BE2C (cell line): Measurements from ENCODE around the gene DNMT1.
"Not testable (repeated sequence)": the region's sequence is repeated elsewhere in the genome, so short reads cannot be mapped to it uniquely, and the experiment has no call there.

ENCODE experiments used
- DNase-seq: peaks from one replicate; pipeline ENCODE4 v3.0.0-alpha.2; 2020
- H3K27me3 ChIP-seq: fragments of 250-450 bp; sonication (Bioruptor Pico); 2 replicates; pipeline ENCODE4 v1.5.1; 2020; ENCODE audit warnings: mild to moderate bottlenecking
- H3K36me3 ChIP-seq: fragments of 250-450 bp; sonication (Bioruptor Pico); 2 replicates; pipeline ENCODE4 v1.5.1; 2020; ENCODE audit warnings: mild to moderate bottlenecking
- H3K4me1 ChIP-seq: fragments of 250-450 bp; sonication (Bioruptor Pico); 2 replicates; pipeline ENCODE4 v1.5.1; 2020
- H3K4me3 ChIP-seq: 2 replicates; pipeline ENCODE4 v1.5.1; 2011; ENCODE audit warnings: low read depth, low read length
- H3K9me3 ChIP-seq: fragments of 250-450 bp; sonication (Bioruptor Pico); 2 replicates; pipeline ENCODE4 v1.5.1; 2020
- TF ChIP-seq, protein P1 (sequence below): IDR thresholded peaks from 2 replicates; pipeline ENCODE4 v1.5.1; 2012; ENCODE audit warnings: mild to moderate bottlenecking, low read depth, low read length

DNMT1 gene

DNA sequence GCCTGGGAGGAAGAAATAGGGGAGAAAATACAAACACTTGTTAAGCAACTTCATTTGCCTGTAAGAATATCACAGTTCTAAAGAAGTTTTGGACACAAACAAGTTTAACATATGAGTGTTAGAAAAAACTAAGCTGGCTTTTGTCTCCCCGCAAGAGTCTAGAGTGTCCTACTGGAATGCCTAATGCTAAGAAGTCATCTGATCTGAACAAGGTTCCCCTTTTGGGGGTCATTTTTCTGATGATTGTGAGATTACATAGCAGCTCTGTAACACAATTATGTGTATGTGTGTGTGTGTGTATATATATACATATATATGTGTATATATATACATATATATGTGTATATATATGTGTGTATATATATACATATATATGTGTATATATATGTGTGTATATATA lies 12.7 kb downstream of the DNMT1 start:
- TF ChIP-seq, protein P1, sequence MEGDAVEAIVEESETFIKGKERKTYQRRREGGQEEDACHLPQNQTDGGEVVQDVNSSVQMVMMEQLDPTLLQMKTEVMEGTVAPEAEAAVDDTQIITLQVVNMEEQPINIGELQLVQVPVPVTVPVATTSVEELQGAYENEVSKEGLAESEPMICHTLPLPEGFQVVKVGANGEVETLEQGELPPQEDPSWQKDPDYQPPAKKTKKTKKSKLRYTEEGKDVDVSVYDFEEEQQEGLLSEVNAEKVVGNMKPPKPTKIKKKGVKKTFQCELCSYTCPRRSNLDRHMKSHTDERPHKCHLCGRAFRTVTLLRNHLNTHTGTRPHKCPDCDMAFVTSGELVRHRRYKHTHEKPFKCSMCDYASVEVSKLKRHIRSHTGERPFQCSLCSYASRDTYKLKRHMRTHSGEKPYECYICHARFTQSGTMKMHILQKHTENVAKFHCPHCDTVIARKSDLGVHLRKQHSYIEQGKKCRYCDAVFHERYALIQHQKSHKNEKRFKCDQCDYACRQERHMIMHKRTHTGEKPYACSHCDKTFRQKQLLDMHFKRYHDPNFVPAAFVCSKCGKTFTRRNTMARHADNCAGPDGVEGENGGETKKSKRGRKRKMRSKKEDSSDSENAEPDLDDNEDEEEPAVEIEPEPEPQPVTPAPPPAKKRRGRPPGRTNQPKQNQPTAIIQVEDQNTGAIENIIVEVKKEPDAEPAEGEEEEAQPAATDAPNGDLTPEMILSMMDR = no peak
- no peak for DNase-seq
- peaks cover 85% of the 10 kb centered on the region for H3K36me3 ChIP-seq

DNA sequence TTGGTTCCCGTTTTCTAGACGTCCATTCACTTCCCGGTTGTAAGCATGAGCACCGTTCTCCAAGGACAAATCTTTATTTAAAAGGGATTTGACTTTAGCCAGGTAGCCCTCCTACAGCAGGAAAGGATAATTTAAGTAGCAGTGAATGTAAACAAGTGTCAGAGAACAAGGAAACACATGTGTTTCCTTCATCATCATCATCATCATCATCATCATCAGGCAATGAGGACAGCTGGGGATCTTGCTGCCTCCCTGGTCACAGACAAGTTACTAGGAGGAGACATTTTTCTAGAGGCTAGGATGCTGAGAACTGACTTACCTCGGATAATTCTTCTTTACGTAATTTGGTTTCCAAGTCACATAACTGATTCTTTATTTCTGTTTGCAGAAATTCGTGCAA lies 14.3 kb downstream of the DNMT1 start:
- H3K9me3 ChIP-seq = no peaks in the 10 kb centered on the region
- TF ChIP-seq, protein P1 = no peak
- peaks cover 86% of the 10 kb centered on the region for H3K36me3 ChIP-seq

More for the DNA sequence above, 12.7 kb downstream of the DNMT1 start:
- Histone ChIP-seq H3K4me1 (no peaks in the 10 kb centered on the region), H3K4me3 (no peak overlapping the region), H3K9me3 (no peaks in the 10 kb centered on the region), H3K27me3 (no peaks in the 10 kb centered on the region)

DNA sequence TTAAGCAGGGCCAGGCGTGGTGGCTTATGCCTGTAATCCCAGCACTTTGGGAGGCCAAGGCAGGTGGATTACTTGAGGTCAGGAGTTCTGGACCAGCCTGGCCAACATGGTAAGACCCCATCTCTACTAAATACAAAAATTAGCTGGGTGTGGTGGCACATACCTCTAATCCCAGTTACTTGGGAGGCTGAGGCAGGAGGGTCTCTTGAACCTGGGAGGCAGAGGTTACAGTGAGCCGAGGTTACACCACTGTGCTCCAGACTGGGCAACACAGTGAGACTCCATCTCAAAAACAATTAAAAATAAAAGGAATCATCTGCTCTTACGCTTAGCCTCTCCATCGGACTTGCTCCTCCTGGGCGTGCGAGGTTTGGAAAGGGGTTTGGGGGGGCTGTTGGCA lies 14.7 kb downstream of the DNMT1 start:
- not testable (repeated sequence) for H3K27me3 ChIP-seq, DNase-seq, H3K9me3 ChIP-seq, H3K4me3 ChIP-seq, H3K4me1 ChIP-seq
- H3K36me3 ChIP-seq = peaks cover 86% of the 10 kb centered on the region

More for the DNA sequence above, 14.3 kb downstream of the DNMT1 start:
- Histone ChIP-seq H3K27me3 (no peaks in the 10 kb centered on the region), H3K4me1 (no peaks in the 10 kb centered on the region), H3K4me3 (no peak overlapping the region)
- DNase-seq = no peak

DNA sequence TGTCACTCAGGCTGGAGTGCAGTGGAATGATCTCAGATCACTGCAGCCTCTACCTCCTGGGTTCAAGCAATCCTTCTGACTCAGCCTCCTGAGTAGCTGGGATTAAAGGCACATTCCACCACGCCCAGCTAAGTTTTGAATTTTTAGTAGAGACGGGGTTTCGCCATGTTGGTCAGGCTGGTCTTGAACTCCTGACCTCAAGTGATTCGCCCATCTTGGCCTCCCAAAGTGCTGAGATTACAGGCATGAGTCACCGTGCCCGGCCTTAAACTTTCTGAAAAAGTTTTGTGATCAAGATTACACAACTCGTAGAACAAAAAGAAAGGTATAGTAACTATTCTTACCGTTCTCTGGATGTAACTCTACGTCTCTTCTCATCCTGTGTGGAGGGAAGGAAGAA lies 21.2 kb downstream of the DNMT1 start:
- TF ChIP-seq, protein P1 = no peak
- Histone ChIP-seq H3K27me3 (no peaks in the 10 kb centered on the region), H3K36me3 (peaks cover 86% of the 10 kb centered on the region), H3K9me3 (no peaks in the 10 kb centered on the region), H3K4me1 (no peaks in the 10 kb centered on the region), H3K4me3 (no peak overlapping the region)
- no peak for DNase-seq

DNA sequence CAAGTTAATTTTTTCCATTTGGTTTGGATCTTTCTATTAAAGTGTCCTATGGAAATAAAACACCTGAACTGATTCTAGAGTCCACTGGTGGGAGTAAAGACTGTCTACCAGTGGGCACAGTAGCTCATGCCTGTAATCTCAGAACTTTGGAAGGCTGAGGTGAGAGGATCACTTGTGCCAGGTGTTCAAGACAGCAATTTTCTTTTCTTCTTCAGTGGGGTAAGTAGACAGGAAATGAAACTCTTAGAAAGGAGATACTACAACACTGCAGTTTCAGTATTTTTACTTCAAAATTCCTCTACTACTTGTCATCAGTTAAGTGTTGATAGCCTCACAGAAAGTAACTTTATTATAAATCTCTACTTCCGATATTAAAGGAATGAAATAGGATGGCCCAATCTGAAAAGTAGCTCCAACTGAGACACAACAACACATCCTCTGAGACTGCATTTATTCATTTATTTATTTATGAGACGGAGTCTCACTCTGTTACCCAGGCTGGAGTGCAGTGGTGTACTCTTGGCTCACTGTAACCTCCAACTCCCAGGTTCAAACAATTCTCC lies 26.3 kb downstream of the DNMT1 start:
- Histone ChIP-seq H3K36me3 (peaks cover 87% of the 10 kb centered on the region), H3K9me3 (no peaks in the 10 kb centered on the region), H3K4me1 (no peaks in the 10 kb centered on the region), H3K4me3 (no peak overlapping the region), H3K27me3 (no peaks in the 10 kb centered on the region)
- DNase-seq = no peak
- TF ChIP-seq, protein P1 = no peak

DNA sequence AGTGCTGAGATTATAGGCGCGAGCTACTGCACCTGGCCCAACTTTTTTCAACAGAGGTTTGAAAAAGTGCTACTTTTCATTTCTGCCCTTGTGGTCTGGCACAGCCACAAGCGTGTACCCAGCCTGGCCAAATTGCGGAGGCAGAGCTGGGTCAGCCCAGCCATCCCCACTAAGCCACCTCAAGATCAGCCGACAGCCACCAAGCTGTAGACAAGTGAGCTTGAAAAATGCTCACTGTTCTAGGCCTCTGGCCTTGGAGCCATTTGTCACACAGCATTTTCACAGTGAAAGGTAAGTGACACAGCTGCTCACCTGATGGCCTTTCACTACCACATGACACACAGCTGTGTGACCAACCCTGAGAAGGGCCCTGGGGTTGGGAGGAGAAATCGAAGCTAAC lies 27.3 kb downstream of the DNMT1 start:
- no peak overlapping the region for H3K4me3 ChIP-seq
- H3K27me3 ChIP-seq = no peaks in the 10 kb centered on the region
- H3K9me3 ChIP-seq = no peaks in the 10 kb centered on the region
- DNase-seq = no peak
- TF ChIP-seq, protein P1 = no peak
- peaks cover 87% of the 10 kb centered on the region for H3K36me3 ChIP-seq
- H3K4me1 ChIP-seq = no peaks in the 10 kb centered on the region

DNA sequence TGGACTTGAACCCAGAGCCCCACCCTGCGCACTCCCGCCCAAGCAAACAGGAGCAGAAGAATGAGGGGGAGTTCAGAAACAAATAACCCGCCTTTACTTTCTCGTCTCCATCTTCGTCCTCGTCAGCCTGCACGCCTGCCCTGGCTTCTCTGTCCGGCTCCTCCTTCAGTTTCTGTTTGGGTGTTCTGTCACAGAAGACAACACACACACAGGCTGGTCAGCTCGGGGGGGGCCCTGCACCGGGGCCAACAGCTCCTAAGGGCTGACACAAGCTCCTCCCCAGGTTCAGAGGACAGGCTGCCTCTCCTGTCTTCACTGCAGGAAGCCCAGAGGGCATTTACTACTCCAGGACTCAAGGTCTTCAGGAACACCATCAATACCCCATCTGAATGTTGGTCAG lies 28.3 kb downstream of the DNMT1 start:
- peaks cover 89% of the 10 kb centered on the region for H3K36me3 ChIP-seq

More for the DNA sequence above, 28.3 kb downstream of the DNMT1 start:
- not testable (repeated sequence) for H3K9me3 ChIP-seq, H3K27me3 ChIP-seq, H3K4me3 ChIP-seq, H3K4me1 ChIP-seq, DNase-seq
